Body of pancreas (tissue), 4 donors: Measurements from ENCODE around the gene NAA40. TPM values are rescaled to one million over a fixed set of nuclear protein-coding genes. Genes with fewer than 3 reads are reported as not detected.

Experiments used
- ATAC-seq: fragments of 150-250 bp; one replicate; pipeline ENCODE4 v1.9.1; 2016
- DNase-seq, 4 donors: peaks; one replicate each; pipeline ENCODE4 v3.0.0-alpha.2; 2019
- H3K27ac ChIP-seq, 4 donors: fragments of 200-600 bp; sonication (generic); 1 replicate in 3 of 4; 2 replicates in 1 of 4; pipeline versions ENCODE4 v1.5.1 to v1.6.1; 2016 to 2019; ENCODE audit warnings: mild to moderate bottlenecking in 1 of 4, mixed read lengths in 1 of 4, moderate library complexity in 1 of 4
- H3K27me3 ChIP-seq, 2 donors: fragments of 200-600 bp; sonication (generic); one replicate each; pipeline ENCODE4 v1.6.0; 2016; ENCODE audit warnings: mild to moderate bottlenecking in 1 of 2
- H3K36me3 ChIP-seq, 2 donors: fragments of 200-600 bp; sonication (generic); replicated peaks in 1 of 2; 2 replicates each; pipeline ENCODE4 v1.5.1; 2016; ENCODE audit warnings: low read depth in 2 of 2; ENCODE audit not compliant: insufficient read depth in 1 of 2
- H3K4me1 ChIP-seq: fragments of 200-600 bp; sonication (generic); one replicate; pipeline ENCODE4 v1.6.0; 2016
- H3K4me3 ChIP-seq, 2 donors: fragments of 200-600 bp; sonication (generic); 1 replicate in 1 of 2; 2 replicates in 1 of 2; pipeline ENCODE4 v1.5.1; 2016 to 2019
- H3K9me3 ChIP-seq, 3 donors: fragments of 200-600 bp; sonication (generic); 1 replicate in 2 of 3; 2 replicates in 1 of 3; pipeline ENCODE4 v1.5.1; 2016
- POLR2A ChIP-seq, 3 donors: fragments of 450-650 bp; IDR thresholded peaks; one replicate each; pipeline ENCODE4 v1.6.1; 2016; ENCODE audit warnings: antibody characterized with exemption in 3 of 3, mild to moderate bottlenecking in 2 of 3
- WGBS, 2 donors: methylation state at CpG; one replicate each; pipeline ENCODE4 v1.1.5; 2017; 5-methylcytosine and 5-hydroxymethylcytosine counted together
- intact Hi-C: fragments of 100-400 bp; cut with DNase I; formaldehyde crosslinking; loops from one replicate; pipeline ENCODE4 v1.15.1; 2023
- total RNA-seq, 2 donors: library from RNA; depleted of rRNA; stranded (reverse); fragments of >200 nt; gene quantifications; one replicate each; pipeline ENCODE4 v1.1.0, GENCODE V29; 2016
- TF ChIP-seq, protein P1 (sequence below), 7 experiments: fragments of 450-650 bp in 4 of 7; fragments of 200-600 bp in 3 of 7; sonication (generic) in 3 of 7; IDR thresholded peaks; one replicate each; pipeline ENCODE4 v1.5.1; 2016 to 2019; ENCODE audit warnings: antibody characterized with exemption in 7 of 7

NAA40 gene
- total RNA-seq, 2 donors from 2014 or later = 14.3 to 21.8 TPM

DNA sequence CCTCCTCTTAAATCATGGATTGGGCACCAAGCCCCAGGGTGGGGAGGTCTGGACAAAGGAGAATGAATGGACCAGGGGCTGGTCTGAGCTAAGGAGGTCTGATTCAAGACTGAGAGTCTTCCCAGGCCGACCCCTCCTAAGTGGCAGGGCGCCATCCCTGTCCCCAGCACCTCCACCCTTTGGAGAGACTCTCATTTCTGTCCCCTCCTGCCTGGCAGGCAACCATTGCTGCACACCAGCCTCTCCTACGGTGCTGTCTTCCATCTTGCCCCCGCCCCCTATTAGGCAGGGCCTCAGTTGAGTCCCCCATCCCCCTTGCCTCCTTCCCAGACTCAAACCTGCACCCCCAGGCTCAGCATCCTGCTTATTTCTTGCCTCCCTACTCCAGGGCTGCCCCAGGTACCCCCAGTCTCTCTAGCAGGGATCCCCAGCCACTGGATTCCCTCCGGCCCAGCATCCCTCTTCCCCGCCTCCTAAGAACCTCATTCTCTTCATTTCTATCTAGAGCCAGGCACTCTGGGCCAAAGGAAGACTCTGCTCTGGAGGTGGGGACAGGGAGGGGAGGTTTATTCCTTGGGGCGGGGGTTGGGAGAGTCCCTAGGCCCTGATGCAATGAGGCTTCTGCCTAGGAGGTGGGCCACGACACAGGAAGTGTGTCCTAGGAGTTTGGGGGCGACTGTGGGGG is 20.2 kb upstream of the NAA40 start:
- Histone ChIP-seq H3K4me3 (no peak overlapping the region), H3K36me3 (no peaks in the 10 kb centered on the region), H3K4me1 (peaks cover 52% of the 10 kb centered on the region), H3K9me3 (no peaks in the 10 kb centered on the region), H3K27me3 (no peaks in the 10 kb centered on the region), H3K27ac (peak overlapping the region; percentile 58 to 67 (median 64))
- ATAC-seq = no peak
- intact Hi-C loops = no loop called here
- no peak for TF ChIP-seq POLR2A (IDR thresholded peaks at IDR 0.05)
- TF ChIP-seq, protein P1, sequence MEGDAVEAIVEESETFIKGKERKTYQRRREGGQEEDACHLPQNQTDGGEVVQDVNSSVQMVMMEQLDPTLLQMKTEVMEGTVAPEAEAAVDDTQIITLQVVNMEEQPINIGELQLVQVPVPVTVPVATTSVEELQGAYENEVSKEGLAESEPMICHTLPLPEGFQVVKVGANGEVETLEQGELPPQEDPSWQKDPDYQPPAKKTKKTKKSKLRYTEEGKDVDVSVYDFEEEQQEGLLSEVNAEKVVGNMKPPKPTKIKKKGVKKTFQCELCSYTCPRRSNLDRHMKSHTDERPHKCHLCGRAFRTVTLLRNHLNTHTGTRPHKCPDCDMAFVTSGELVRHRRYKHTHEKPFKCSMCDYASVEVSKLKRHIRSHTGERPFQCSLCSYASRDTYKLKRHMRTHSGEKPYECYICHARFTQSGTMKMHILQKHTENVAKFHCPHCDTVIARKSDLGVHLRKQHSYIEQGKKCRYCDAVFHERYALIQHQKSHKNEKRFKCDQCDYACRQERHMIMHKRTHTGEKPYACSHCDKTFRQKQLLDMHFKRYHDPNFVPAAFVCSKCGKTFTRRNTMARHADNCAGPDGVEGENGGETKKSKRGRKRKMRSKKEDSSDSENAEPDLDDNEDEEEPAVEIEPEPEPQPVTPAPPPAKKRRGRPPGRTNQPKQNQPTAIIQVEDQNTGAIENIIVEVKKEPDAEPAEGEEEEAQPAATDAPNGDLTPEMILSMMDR (IDR thresholded peaks at IDR 0.05) = no peak
- DNase-seq = peak in 1 of 4 donors; percentile 17
- 58 to 62% methylated on average over 9 of the region's 9 CpGs for WGBS, 2 donors

GRCh38 chr11:63919267-63920125 is 19.3 kb upstream of the NAA40 start:
- ATAC-seq (peak; percentile 1), DNase-seq (peak in 2 of 4 donors; percentile 30 to 37)
- Histone ChIP-seq H3K27ac (peak overlapping the region; percentile 19 to 67 (median 64)), H3K9me3 (no peaks in the 10 kb centered on the region), H3K36me3 (no peaks in the 10 kb centered on the region), H3K27me3 (no peaks in the 10 kb centered on the region), H3K4me1 (peaks cover 52% of the 10 kb centered on the region), H3K4me3 (no peak overlapping the region)
- TF ChIP-seq, protein P1 (IDR thresholded peaks at IDR 0.05) = no peak
- TF ChIP-seq POLR2A (IDR thresholded peaks at IDR 0.05) = no peak
- 33 to 41% methylated on average over 10 to 39 of the region's 41 CpGs for WGBS, 2 donors
- intact Hi-C loops = no loop called here

DNA sequence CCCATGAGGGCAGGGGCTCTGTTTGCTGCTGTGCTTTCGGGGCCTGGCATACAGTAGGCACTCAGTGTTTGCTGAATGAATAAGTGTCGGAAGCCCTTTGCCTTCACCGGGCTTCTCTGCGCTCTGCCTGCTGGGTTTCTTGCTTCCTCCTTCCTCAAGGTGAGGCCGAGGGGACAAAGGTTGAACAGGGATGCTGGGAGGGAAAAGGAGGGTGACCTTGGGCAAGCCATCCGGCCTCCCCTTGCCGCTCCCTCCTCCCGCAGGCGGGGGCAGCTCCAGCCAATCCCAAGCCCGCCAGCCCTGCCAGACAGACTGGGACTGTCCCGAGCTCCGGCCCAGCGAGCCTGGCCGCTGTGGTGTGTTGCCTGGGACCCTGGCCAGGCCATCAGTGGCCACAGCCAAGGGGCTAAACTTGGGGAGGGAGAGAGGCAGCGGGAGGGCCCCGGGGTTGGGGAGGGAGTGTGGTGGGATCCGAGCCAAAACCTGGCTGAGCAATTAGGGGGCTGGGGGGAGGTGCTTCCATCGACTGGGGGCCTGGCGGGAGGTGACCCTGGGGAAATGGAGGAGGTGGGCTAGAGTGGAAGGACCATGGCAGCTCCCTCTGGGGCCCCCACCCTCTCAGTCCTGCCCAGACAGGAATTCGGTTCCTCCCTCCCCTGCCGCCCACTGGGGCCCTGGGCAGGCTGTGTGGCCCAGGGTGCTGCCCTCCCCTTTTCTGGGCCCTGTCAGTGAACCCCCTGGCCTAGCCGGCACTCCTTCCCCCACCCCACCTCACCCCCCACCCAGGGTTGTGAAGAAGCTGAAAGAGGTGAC is 18.5 kb upstream of the NAA40 start:
- Histone ChIP-seq H3K4me3 (no peak overlapping the region), H3K36me3 (no peaks in the 10 kb centered on the region), H3K27me3 (no peaks in the 10 kb centered on the region), H3K4me1 (peaks cover 52% of the 10 kb centered on the region), H3K27ac (peak overlapping the region; percentile 19 to 67 (median 64)), H3K9me3 (no peaks in the 10 kb centered on the region)
- 10 to 18% methylated on average over 5 to 21 of the region's 22 CpGs for WGBS, 2 donors
- peak; percentile 74 to 91 (median 84) for DNase-seq
- intact Hi-C loops = no loop called here
- peak; percentile 72 for ATAC-seq
- TF ChIP-seq POLR2A (IDR thresholded peaks at IDR 0.05) = no peak
- TF ChIP-seq, protein P1 (IDR thresholded peaks at IDR 0.05) = no peak

GRCh38 chr11:63920939-63921417 is 17.8 kb upstream of the NAA40 start:
- no peaks in the 10 kb centered on the region for H3K36me3 ChIP-seq
- TF ChIP-seq, protein P1 (IDR thresholded peaks at IDR 0.05) = peak in 5 of 7 experiments; percentile 6 to 32 (median 27)
- TF ChIP-seq POLR2A (IDR thresholded peaks at IDR 0.05) = no peak
- H3K27me3 ChIP-seq = no peaks in the 10 kb centered on the region
- peak in 1 of 4 donors; percentile 38 for DNase-seq
- intact Hi-C loops = no loop called here
- peaks cover 48% of the 10 kb centered on the region for H3K4me1 ChIP-seq
- H3K27ac ChIP-seq = peak overlapping the region; percentile 19 to 67 (median 64)
- H3K4me3 ChIP-seq = no peak overlapping the region
- ATAC-seq = no peak
- WGBS, 2 donors = 48 to 73% methylated on average over 5 to 13 of the region's 14 CpGs
- H3K9me3 ChIP-seq = no peaks in the 10 kb centered on the region
